H1 (cell line): ENCODE measurements around the gene KLHL5. TPM values are rescaled to one million over a fixed set of nuclear protein-coding genes. Genes with fewer than 3 reads are reported as not detected.

ENCODE experiments used
- SP4 ChIP-seq: IDR thresholded peaks from 2 replicates; pipeline ENCODE4 v1.6.1; 2012; ENCODE audit warnings: low read length, inconsistent platforms
- SUZ12 ChIP-seq: fragments of 200-600 bp; sonication (generic); IDR thresholded peaks from 2 replicates; pipeline ENCODE4 v1.6.1; 2012; ENCODE audit warnings: mild to moderate bottlenecking, inconsistent platforms, low read length, moderate library complexity, mixed read lengths
- polyA plus RNA-seq, 7 experiments: library from polyadenylated mRNA; depleted of rRNA in 3 of 7; stranded (reverse) in 5 of 7; unstranded in 2 of 7; fragments of >200 nt in 5 of 7; fragments of 200-250 nt in 2 of 7; gene quantifications; 1 replicate in 5 of 7; 2 replicates in 1 of 7; 4 replicates in 1 of 7; pipeline versions ENCODE4 v1.2.1 to v1.2.3, GENCODE V29; 2011 to 2013; ENCODE audit warnings: missing spikeins in 2 of 7, mixed read lengths in 2 of 7
- total RNA-seq: library from RNA; stranded (reverse); fragmentation: NEBNext Ultra II Directional; extraction: Animal tissue kit (Norgen Biotek cat#: 25700); gene quantifications from 2 replicates; pipeline ENCODE4 v1.2.1, GENCODE V29; 2021
- TF ChIP-seq, protein P1 (sequence below): fragments of 300-600 bp; sonication (generic); IDR thresholded peaks from 2 replicates; pipeline ENCODE4 v1.7.1; 2012; ENCODE audit warnings: low read length, moderate library complexity, mild to moderate bottlenecking, inconsistent platforms; ENCODE audit not compliant: insufficient replicate concordance

KLHL5 gene
- total and polyA plus RNA-seq, 2 of the 8 experiments (the other 6 are each of a cell fraction or from before 2014, with no cell fraction given): 13.0 to 23.6 TPM

DNA sequence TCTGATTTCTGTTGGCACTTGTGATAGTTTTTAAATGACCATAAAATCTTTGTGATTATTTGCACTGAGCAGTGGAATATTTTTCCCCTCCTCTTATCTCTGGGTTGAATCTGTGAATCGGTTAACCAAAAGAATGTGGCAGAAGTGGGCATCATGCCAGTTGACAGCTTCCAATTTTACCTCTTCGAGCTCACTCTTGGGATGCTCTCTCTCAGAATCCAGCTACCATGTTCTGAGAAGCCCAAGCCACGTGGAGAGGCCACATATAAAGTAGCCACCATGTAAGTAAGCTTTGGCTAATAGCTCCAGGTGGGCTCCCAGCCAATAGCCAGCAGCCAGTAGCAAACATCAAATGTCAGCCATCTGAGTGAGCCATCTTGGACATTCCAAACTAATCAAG, 107.4 kb downstream of the KLHL5 start (continued):
- TF ChIP-seq, protein P1, sequence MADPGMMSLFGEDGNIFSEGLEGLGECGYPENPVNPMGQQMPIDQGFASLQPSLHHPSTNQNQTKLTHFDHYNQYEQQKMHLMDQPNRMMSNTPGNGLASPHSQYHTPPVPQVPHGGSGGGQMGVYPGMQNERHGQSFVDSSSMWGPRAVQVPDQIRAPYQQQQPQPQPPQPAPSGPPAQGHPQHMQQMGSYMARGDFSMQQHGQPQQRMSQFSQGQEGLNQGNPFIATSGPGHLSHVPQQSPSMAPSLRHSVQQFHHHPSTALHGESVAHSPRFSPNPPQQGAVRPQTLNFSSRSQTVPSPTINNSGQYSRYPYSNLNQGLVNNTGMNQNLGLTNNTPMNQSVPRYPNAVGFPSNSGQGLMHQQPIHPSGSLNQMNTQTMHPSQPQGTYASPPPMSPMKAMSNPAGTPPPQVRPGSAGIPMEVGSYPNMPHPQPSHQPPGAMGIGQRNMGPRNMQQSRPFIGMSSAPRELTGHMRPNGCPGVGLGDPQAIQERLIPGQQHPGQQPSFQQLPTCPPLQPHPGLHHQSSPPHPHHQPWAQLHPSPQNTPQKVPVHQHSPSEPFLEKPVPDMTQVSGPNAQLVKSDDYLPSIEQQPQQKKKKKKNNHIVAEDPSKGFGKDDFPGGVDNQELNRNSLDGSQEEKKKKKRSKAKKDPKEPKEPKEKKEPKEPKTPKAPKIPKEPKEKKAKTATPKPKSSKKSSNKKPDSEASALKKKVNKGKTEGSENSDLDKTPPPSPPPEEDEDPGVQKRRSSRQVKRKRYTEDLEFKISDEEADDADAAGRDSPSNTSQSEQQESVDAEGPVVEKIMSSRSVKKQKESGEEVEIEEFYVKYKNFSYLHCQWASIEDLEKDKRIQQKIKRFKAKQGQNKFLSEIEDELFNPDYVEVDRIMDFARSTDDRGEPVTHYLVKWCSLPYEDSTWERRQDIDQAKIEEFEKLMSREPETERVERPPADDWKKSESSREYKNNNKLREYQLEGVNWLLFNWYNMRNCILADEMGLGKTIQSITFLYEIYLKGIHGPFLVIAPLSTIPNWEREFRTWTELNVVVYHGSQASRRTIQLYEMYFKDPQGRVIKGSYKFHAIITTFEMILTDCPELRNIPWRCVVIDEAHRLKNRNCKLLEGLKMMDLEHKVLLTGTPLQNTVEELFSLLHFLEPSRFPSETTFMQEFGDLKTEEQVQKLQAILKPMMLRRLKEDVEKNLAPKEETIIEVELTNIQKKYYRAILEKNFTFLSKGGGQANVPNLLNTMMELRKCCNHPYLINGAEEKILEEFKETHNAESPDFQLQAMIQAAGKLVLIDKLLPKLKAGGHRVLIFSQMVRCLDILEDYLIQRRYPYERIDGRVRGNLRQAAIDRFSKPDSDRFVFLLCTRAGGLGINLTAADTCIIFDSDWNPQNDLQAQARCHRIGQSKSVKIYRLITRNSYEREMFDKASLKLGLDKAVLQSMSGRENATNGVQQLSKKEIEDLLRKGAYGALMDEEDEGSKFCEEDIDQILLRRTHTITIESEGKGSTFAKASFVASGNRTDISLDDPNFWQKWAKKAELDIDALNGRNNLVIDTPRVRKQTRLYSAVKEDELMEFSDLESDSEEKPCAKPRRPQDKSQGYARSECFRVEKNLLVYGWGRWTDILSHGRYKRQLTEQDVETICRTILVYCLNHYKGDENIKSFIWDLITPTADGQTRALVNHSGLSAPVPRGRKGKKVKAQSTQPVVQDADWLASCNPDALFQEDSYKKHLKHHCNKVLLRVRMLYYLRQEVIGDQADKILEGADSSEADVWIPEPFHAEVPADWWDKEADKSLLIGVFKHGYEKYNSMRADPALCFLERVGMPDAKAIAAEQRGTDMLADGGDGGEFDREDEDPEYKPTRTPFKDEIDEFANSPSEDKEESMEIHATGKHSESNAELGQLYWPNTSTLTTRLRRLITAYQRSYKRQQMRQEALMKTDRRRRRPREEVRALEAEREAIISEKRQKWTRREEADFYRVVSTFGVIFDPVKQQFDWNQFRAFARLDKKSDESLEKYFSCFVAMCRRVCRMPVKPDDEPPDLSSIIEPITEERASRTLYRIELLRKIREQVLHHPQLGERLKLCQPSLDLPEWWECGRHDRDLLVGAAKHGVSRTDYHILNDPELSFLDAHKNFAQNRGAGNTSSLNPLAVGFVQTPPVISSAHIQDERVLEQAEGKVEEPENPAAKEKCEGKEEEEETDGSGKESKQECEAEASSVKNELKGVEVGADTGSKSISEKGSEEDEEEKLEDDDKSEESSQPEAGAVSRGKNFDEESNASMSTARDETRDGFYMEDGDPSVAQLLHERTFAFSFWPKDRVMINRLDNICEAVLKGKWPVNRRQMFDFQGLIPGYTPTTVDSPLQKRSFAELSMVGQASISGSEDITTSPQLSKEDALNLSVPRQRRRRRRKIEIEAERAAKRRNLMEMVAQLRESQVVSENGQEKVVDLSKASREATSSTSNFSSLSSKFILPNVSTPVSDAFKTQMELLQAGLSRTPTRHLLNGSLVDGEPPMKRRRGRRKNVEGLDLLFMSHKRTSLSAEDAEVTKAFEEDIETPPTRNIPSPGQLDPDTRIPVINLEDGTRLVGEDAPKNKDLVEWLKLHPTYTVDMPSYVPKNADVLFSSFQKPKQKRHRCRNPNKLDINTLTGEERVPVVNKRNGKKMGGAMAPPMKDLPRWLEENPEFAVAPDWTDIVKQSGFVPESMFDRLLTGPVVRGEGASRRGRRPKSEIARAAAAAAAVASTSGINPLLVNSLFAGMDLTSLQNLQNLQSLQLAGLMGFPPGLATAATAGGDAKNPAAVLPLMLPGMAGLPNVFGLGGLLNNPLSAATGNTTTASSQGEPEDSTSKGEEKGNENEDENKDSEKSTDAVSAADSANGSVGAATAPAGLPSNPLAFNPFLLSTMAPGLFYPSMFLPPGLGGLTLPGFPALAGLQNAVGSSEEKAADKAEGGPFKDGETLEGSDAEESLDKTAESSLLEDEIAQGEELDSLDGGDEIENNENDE: no peak
- TF ChIP-seq SUZ12 (no peak), SP4 (no peak)
